ENCODE measurements around the gene BRD8.

- TF ChIP-seq ZFX (CRISPR knock-in tag; IDR thresholded peaks at IDR 0.05) (no peak), IRF1 (CRISPR knock-in tag; IDR thresholded peaks at IDR 0.05; ENCODE audit: borderline replicate concordance) (no peak), CAMTA2 (CRISPR knock-in tag; conservative IDR thresholded peaks at IDR 0.05) (no peak), TCF7L2 (IDR thresholded peaks at IDR 0.05; ENCODE audit: low read depth, low read length) (no peak), ZBTB40 (IDR thresholded peaks at IDR 0.05) (no peak), ZBTB40 (CRISPR knock-in tag; IDR thresholded peaks at IDR 0.05) (no peak)
These were observed 18.8 kb downstream of the BRD8 start for GRCh38 chr5:138159666-138160065.

Data from K562 (cell line).